Chondrocyte (in vitro differentiated cells): ENCODE results near the gene MAD1L1. TPM values are rescaled to one million over a fixed set of nuclear protein-coding genes. Genes with fewer than 3 reads are reported as not detected.

Experiments used
- DNase-seq: peaks from one replicate; pipeline ENCODE4 v3.0.0; 2021; ENCODE audit warnings: mixed read lengths, low spot score
- H3K27ac Mint-ChIP-seq: one replicate; pipeline ENCODE4 v1.8.0; 2021; ENCODE audit warnings: mild to moderate bottlenecking, moderate library complexity, mixed read lengths; ENCODE audit not compliant: unreplicated experiment
- H3K27me3 Mint-ChIP-seq: 2 replicates; pipeline ENCODE4 v1.8.0; 2021; ENCODE audit warnings: low read depth, mixed read lengths
- H3K36me3 Mint-ChIP-seq: 2 replicates; pipeline ENCODE4 v1.8.0; 2021; ENCODE audit warnings: low read depth, mixed read lengths
- H3K4me1 Mint-ChIP-seq: 2 replicates; pipeline ENCODE4 v1.8.0; 2021; ENCODE audit warnings: low read depth, mild to moderate bottlenecking, mixed read lengths
- H3K4me3 Mint-ChIP-seq: one replicate; pipeline ENCODE4 v1.8.0; 2021; ENCODE audit warnings: mild to moderate bottlenecking, moderate library complexity, mixed read lengths; ENCODE audit not compliant: unreplicated experiment
- H3K9me3 Mint-ChIP-seq: 2 replicates; pipeline ENCODE4 v1.8.0; 2021; ENCODE audit warnings: low read depth, mixed read lengths
- total RNA-seq: library from RNA; stranded (reverse); gene quantifications from 3 replicates; pipeline ENCODE4 v1.2.1, GENCODE V29; 2021
- TF ChIP-seq, protein P1 (sequence below): fragments of 200-600 bp; sonication (generic); IDR thresholded peaks from 2 replicates; pipeline ENCODE4 v1.5.0; 2021; ENCODE audit warnings: antibody characterized with exemption, mild to moderate bottlenecking, moderate library complexity

MAD1L1 gene
- total RNA-seq, 1 donor from 2014 or later, result 22.7 TPM

DNA sequence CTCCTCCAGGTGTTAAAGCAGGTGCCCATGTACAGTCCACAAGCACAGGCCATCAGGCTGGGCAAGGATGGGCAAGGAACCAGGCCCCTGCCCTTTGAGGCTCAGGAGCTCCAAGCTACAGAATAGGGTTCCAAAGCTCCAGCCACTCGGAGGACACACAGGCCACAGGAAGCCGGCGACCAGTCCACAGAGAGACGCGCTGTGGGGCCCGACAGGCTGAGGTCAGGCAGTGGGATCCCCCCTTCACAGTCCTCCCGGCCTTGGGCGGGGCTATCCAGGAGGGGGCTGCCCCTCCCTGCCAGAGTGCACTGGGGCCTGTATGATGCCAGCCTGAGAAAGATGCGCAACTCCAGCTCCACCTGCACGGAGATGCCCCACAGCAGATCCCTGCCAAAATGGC, 34.0 kb downstream of the MAD1L1 start:
- H3K4me3 Mint-ChIP-seq, result no peak overlapping the region
- H3K4me1 Mint-ChIP-seq, result no peaks in the 10 kb centered on the region
- H3K27me3 Mint-ChIP-seq, result no peaks in the 10 kb centered on the region
- peaks cover 6% of the 10 kb centered on the region for H3K9me3 Mint-ChIP-seq
- no peak overlapping the region for H3K27ac Mint-ChIP-seq
- peaks cover 14% of the 10 kb centered on the region for H3K36me3 Mint-ChIP-seq
- no peak for DNase-seq
- TF ChIP-seq, protein P1, sequence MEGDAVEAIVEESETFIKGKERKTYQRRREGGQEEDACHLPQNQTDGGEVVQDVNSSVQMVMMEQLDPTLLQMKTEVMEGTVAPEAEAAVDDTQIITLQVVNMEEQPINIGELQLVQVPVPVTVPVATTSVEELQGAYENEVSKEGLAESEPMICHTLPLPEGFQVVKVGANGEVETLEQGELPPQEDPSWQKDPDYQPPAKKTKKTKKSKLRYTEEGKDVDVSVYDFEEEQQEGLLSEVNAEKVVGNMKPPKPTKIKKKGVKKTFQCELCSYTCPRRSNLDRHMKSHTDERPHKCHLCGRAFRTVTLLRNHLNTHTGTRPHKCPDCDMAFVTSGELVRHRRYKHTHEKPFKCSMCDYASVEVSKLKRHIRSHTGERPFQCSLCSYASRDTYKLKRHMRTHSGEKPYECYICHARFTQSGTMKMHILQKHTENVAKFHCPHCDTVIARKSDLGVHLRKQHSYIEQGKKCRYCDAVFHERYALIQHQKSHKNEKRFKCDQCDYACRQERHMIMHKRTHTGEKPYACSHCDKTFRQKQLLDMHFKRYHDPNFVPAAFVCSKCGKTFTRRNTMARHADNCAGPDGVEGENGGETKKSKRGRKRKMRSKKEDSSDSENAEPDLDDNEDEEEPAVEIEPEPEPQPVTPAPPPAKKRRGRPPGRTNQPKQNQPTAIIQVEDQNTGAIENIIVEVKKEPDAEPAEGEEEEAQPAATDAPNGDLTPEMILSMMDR, result no peak

GRCh38 chr7:2198206-2198605, 34.5 kb downstream of the MAD1L1 start:
- H3K27me3 Mint-ChIP-seq, result no peaks in the 10 kb centered on the region
- H3K36me3 Mint-ChIP-seq, result peaks cover 14% of the 10 kb centered on the region
- TF ChIP-seq, protein P1, result no peak
- DNase-seq, result no peak
- H3K9me3 Mint-ChIP-seq, result peaks cover 6% of the 10 kb centered on the region
- no peak overlapping the region for H3K4me3 Mint-ChIP-seq
- H3K4me1 Mint-ChIP-seq, result no peaks in the 10 kb centered on the region
- H3K27ac Mint-ChIP-seq, result no peak overlapping the region

DNA sequence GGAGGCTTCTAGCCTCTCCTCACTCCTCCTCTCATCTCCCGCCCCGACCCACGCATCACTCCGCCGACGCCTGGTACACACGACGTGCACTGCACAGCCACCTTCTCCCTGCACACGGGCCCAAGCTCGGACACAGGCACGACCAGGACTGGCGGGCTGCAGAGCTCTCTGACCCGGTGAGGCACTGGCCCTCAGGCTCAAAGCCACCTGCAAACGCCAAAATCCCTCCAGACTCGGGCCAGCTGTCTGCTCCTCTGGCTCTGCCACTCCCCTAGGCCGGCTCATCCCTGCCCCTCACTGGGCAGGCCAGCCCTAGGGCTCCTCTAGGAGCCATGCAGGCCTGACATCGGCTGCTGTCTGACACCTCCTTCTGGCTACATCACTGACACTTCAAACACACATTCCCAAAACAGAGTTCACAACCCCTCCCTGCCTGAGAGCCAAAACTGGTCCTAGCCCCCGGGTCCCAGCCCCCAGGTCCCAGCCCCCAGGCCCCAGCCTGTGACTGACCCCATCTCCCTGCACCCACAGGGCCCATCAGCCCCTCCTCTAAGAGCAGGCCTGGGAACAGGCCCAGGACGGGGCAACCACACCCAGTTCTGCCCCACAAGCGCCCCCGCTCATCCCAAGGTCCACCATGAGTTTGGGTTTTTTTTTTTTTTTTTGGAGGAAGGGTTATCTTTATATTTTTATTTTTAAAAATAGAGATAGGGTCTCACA, 35.1 kb downstream of the MAD1L1 start:
- Mint-ChIP-seq H3K36me3 (peaks cover 14% of the 10 kb centered on the region), H3K4me1 (no peaks in the 10 kb centered on the region), H3K27ac (no peak overlapping the region), H3K27me3 (no peaks in the 10 kb centered on the region), H3K4me3 (no peak overlapping the region), H3K9me3 (peaks cover 6% of the 10 kb centered on the region)
- no peak for DNase-seq
- TF ChIP-seq, protein P1, result no peak

DNA sequence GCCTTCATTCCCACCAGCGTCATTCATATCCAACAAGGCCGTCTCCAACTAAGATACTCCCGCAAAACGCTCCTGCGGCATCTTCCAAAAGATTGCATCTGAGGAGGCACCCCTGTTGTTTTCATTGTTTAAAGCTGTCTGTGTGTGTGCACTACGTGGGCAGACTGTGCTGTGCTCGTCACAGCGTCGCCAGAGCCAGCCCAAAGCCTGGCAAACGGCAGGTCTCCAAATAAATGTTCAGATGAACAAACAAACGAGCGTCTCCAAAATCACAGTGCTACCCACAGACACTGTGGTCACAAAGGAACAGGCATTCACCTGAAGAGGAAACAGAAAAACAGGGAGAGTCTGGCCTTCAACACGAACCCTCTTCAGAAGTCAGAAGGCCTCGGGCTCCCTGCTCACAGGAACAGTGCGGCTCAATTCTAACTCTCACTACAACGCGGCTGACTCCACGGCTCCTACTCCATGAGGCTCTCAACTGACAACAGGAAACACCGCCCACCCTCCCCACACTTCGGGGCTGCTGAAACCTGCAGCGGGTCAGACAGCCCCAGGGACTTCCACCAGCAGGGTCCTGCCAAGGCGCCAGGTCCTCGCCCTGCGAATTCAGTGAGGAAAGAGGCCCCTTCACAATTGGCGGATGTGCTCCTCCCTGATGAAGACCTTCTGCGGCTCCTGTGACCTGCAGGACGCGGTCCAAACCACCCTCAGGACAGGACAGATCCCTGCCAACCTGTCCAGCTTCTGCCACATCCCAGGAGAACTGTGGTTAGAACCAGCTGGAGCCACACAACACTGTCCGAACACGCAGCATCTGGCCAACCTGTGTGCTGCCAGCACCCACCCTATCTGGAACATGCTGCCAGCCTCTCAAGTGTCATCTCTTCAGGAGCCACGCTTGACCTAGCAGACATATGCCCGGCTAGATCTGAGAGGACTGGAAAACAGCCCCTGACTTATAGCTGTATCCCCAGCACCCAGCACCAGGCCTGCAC, 36.1 kb downstream of the MAD1L1 start:
- Mint-ChIP-seq H3K9me3 (peaks cover 6% of the 10 kb centered on the region), H3K4me3 (no peak overlapping the region), H3K27me3 (no peaks in the 10 kb centered on the region), H3K36me3 (peaks cover 15% of the 10 kb centered on the region), H3K4me1 (no peaks in the 10 kb centered on the region), H3K27ac (no peak overlapping the region)
- DNase-seq, result no peak
- TF ChIP-seq, protein P1, result no peak
